GM21576 (cell line): ENCODE measurements around the gene ENG.
"Not testable (repeated sequence)": the region's sequence is repeated elsewhere in the genome, so short reads cannot be mapped to it uniquely, and the experiment has no call there.

Experiments
- ATAC-seq: cut with Tn5 transposase; IDR thresholded peaks from one replicate; pipeline ENCODE4 v1.9.1; 2021; ENCODE audit warnings: mild to moderate bottlenecking, moderate library complexity; ENCODE audit not compliant: unreplicated experiment

ENG gene

GRCh38 chr9:127854184-127854806, at the start of gene ENG:
Gene ENG (minus strand): TSS chr9:127854658. CDS start chr9:127854355, 303 bp downstream.
- ATAC-seq: no peak

DNA sequence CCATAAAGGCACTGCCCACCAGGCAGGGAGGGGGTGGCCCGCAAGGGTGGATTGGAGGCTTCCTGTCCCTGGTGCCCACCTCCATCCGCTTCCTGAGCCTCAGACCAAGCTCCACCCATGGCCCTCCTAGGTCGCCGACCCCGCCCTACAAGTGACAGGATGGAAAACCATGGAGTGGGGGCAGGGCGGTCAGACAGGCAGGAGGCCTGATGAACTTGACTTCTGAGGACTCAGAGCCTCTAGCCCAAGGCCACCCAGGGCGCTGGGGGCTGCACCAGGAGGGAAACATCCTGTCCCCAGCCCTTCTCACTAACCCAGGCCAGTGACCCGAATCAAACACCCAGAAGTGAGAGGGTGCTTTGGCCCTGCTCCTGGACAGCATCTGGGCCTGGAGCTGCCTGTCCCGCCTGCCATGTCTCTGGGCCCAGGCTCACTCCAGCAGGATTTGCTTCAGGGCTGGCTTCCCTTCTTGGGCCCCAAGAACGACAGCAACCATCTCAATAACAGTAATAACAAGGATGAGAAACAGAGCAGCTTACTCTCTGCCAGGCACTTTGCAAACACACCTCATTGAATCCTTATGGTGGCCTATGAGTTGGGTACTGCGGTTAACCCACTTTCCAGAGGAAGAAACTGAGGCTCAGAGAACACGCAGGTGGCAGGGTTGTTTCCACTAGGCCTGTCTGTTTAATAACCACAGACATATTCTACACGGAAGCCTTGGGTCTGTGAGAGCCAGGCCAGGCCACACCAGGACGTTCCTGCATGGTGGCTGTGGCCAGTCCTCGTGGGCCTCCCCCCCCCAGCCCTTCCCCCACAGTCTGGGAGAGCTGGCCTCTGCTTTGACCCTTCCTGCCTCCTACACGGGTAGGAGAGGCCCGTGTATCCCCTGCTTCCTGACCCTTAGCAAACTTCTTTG, 49.4 kb upstream of the ENG start:
- peak; percentile 21 for ATAC-seq

DNA sequence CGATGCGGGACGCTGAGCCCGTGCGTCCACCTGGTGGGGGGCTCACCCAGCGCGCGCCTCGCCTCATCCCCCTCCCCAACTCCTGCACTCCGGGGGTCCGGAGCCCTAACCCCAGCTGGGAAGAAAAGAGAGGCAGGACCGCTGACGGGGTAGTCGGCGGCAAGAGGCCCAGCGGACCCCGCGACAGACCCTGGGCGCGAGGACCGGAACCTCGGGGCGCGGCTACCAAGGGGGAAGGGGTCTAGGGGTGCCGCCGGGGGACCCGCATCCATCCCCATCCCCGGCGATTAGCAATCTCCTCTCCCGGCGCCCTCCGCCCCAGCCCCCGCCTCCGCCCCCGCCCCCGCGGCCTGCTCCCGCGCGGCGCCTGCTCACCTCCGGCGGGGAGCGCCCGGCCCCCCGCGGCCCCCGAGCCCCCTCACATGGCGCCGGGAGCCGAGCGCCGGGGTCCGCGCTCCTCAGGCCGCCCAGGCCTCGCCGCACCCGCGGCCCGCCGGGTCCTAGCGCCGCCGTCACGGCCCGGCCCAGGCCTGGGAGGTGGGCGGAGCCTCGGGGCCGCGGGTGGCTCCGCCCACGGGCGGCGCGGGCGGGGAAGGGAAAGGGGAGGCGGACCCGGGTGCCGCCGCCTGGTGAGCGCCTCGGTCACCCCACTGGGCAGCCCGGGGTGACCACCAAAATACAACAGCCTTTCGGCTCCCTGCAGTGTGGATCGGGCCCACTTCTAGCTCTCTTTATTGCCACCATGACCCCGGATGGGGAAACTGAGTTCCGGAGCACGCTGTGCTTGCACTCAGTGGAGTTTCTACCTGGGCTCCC, 44.9 kb upstream of the ENG start, which contains the start of gene ST6GALNAC6:
TSS of gene ST6GALNAC6 (minus strand) at position 476 of the 816 bp plus-strand sequence. CDS start 1,622 bp downstream, outside the sequence.
- peak; percentile 43 for ATAC-seq

DNA sequence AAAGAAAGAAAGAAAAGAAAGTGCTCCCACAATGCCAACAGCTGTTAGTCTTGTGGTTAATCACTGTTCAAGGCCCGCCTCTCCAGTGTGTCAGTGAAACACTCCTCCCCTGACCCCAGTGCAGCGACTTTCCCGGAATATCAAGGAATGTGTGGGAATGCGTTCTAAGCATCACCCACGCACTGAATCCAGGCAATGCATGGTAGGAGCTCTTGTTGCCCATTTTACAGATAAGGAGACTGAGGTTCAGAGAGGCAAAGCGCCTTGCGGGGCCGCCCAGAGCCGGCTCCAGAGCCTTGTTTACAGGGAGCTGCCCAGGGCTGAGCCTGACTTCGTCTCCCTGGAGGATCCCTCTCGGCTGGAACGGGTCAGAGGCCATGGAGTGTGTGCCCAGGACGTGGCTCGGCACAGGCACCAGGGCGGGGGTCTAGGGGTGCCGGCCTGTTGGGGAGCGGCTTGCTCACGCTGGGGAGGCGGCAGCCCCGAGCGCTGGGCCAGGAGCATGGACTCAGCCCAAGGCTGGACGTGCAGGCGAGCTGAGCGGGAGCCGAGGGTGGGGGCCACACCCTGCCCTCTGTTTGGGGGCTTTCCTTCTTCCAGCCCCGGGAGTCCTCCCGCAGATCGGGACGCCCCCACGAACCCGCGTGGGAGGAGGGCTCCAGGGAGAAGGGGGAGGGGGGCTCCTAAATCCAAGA, 44.1 kb upstream of the ENG start:
- ATAC-seq: peak; percentile 7

- no peak for ATAC-seq
Measured at GRCh38 chr9:127897193-127897692, 42.8 kb upstream of the ENG start.

GRCh38 chr9:127896395-127897192, 42.1 kb upstream of the ENG start:
- ATAC-seq: no peak

DNA sequence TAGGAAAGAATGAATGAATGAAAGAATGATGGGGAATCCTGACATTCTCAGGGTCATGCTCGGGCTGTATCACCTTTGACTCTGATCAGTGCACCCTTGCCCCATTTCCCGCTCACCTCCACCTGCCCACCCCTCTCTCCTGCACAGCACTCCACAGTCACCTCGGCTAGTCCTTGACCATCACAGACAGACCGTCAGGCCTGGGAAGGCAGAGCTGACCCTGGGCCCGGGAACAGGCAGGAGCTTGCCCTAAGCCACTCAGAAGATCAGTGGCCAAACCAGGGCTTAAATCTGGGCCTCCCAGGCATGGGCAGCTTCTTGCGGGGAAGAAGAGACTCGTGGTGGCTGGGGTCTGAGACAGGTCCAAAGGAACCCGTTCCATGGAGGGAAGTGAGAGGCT, 41.4 kb upstream of the ENG start:
- ATAC-seq: no peak

DNA sequence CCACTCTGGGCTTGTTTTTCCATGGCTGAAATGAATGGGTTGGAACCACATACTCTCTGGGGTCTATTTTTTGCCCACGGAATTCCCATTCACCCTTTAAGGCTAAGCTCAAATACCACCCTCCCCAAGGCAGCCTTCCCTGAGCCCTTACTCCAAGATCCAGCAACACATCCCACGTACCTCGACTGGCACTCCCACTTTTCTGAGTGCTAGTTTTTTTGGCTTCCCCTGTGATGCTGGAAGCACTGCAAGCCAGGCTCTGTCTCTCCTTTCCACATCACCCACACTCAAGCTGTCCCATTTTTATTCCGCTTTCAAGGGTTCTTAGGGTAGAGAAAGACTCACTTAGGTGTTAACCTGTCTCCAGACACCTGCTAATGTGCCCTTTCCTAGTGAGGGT, 38.9 kb upstream of the ENG start:
- ATAC-seq: no peak

DNA sequence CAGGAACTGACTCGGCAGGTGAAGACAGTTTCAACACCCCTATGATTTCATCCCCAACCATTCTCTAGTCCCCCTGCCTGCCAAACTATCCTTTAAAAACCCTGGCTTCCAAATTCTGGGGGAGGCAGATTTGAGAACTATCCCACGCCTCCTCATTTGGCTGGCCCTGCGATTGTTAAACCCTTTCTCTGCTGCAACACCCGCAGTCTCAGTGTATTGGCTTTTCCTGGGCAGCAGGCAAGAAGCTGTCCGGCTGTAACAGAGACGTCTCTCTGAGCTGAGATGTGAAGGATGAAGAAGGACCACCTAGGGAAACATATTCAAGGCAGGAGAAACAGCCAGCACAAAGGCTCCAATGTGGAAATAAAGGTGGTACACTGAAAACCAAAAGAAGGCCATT, 38.4 kb upstream of the ENG start:
- no peak for ATAC-seq

GRCh38 chr9:127890053-127890452, 35.6 kb upstream of the ENG start:
- no peak for ATAC-seq

- ATAC-seq: no peak
Measured at GRCh38 chr9:127887792-127888191, 33.3 kb upstream of the ENG start.

- no peak for ATAC-seq
Measured at GRCh38 chr9:127886401-127886972, 32.0 kb upstream of the ENG start.

DNA sequence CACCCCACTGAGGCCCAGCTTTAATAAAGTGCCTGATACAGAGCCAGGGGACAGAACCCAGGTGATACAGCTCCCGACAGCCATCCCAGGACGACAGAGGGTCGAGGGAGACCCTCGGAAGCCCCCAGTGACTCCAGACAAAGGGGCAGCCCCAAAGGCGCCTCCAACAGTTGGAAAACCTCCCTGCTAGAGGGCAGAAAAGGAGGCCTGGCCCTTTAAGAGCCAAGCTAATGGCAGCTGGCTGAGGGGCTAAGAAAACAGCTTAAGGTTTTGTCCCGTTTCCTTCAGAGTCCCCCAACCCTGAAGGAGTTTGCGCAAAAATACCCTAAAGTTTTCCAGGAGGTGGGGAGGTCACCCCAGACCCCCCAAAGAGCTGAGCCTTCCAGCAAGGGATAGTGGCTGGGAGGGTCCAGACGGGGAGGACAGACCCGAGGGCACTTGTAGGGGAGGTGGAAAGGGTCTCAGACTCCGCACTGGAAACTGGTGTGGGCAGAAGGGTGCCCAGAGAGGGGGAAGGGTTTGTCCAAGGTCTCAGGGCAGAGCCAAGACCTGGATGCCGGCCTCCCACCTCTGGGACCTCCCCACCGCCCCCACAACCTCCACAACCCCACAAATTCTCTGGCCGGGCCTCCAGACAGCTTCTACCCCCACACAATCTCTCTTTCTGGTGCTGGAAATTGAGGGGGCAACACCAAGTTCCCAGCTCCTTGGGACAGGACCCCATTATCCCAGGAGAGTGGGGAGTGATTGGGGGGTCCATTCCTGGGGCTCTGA, 31.2 kb upstream of the ENG start:
- ATAC-seq: no peak

DNA sequence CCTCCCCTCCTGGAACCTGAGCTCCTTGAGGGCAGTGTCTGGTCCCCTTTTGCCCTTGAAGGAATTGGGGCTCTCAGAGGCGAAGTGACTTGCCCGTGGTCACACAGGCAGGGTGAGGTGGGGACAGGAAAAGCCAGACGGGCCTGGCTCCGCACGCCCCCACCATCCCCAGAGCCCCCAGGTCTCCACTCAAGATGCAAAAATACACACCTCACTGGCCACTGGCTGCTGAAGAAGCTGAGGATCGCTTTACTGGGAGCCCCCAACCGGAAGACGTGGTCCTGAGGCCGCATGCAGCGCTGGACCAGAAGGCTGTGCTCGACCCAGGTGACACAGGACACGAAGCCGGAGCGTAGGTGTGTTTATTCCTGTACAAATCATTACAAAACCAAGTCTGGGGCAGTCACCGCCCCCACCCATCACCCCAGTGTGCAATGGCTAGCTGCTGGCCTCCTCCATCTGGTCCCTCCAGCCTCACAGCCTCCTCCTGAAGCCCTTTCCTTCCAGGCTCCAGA, 30.6 kb upstream of the ENG start:
- no peak for ATAC-seq

- ATAC-seq: no peak
Measured at GRCh38 chr9:127884427-127884911, 30.0 kb upstream of the ENG start.

GRCh38 chr9:127883959-127884358, 29.5 kb upstream of the ENG start:
- ATAC-seq: no peak

DNA sequence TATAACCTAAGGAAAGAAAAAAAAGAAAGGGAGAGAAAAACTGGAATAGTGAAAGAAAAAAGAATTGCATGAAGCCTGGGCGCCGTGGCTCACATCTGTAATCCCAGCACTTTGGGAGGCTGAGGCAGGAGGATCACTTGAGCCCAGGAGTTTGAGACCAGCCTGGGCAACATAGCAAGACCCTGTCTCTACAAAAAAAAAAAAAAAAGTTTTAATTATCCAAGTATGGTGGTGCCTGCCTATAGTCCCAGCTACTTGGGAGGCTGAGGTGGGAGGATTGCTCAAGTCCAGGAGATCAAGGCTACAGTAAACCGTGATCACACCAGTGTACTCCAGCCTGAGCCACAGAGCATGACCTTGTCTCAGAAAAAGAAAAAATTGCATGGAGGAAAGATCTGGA, 27.3 kb upstream of the ENG start:
- ATAC-seq: not testable (repeated sequence)

- no peak for ATAC-seq
Measured at GRCh38 chr9:127880143-127880542, 25.7 kb upstream of the ENG start.
